Sigmoid colon (tissue), 4 donors: ENCODE results near the gene PTPN7.
"Not testable (repeated sequence)": the region's sequence is repeated elsewhere in the genome, so short reads cannot be mapped to it uniquely, and the experiment has no call there.

Source experiments
- EP300 ChIP-seq, 4 donors: sonication (generic); formaldehyde crosslinking; IDR thresholded peaks; one replicate each; pipeline ENCODE4 v1.6.1; 2017; ENCODE audit warnings: antibody characterized with exemption in 4 of 4
- POLR2A ChIP-seq, 2 donors: fragments of 450-650 bp; IDR thresholded peaks; one replicate each; pipeline ENCODE4 v1.6.1; 2016; ENCODE audit warnings: antibody characterized with exemption in 2 of 2, mild to moderate bottlenecking in 2 of 2, moderate library complexity in 2 of 2
- POLR2AphosphoS5 ChIP-seq, 4 donors: sonication (generic); formaldehyde crosslinking; IDR thresholded peaks; one replicate each; pipeline ENCODE4 v1.6.1; 2017; ENCODE audit warnings: antibody characterized with exemption in 4 of 4
- TF ChIP-seq, protein P1 (sequence below), 4 experiments: fragments of 450-650 bp in 3 of 4; fragments of 200-600 bp in 1 of 4; IDR thresholded peaks; one replicate each; pipeline ENCODE4 v1.5.1; 2016 to 2019; ENCODE audit warnings: antibody characterized with exemption in 4 of 4, mild to moderate bottlenecking in 3 of 4, moderate library complexity in 2 of 4

DNA sequence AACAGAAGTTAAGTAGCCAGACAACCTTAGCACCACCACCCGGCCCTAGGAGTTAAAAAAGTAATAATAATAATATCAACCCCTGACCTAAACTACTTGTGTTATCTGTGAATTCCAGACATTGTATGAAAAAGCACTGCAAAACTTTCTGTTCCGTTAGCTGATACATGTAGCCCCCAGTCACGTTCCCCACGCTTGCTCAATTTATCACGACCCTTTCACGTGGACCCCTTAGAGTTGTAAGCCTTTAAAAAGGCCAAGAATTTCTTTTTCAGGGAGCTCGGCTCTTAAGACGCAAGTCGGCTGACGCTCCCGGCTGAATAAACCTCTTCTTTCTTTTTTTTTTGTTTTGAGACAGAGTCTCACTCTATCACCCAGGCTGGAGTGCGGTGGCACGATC, 6.7 kb upstream of the PTPN7 start:
- TF ChIP-seq, protein P1, sequence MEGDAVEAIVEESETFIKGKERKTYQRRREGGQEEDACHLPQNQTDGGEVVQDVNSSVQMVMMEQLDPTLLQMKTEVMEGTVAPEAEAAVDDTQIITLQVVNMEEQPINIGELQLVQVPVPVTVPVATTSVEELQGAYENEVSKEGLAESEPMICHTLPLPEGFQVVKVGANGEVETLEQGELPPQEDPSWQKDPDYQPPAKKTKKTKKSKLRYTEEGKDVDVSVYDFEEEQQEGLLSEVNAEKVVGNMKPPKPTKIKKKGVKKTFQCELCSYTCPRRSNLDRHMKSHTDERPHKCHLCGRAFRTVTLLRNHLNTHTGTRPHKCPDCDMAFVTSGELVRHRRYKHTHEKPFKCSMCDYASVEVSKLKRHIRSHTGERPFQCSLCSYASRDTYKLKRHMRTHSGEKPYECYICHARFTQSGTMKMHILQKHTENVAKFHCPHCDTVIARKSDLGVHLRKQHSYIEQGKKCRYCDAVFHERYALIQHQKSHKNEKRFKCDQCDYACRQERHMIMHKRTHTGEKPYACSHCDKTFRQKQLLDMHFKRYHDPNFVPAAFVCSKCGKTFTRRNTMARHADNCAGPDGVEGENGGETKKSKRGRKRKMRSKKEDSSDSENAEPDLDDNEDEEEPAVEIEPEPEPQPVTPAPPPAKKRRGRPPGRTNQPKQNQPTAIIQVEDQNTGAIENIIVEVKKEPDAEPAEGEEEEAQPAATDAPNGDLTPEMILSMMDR (IDR thresholded peaks at IDR 0.05) = not testable (repeated sequence)
- TF ChIP-seq POLR2AphosphoS5, POLR2A, EP300 (IDR thresholded peaks at IDR 0.05): not testable (repeated sequence)
